Loucy (cell line): ENCODE measurements around the gene TOMM70.

Source experiments
- EZH2phosphoT487 ChIP-seq: fragments of 200-600 bp; IDR thresholded peaks from 2 replicates; pipeline ENCODE4 v1.6.1; 2018; ENCODE audit warnings: antibody characterized with exemption, mild to moderate bottlenecking, moderate library complexity, borderline replicate concordance
- TF ChIP-seq, protein P1 (sequence below): fragments of 200-600 bp; sonication (generic); conservative IDR thresholded peaks from 2 replicates; pipeline ENCODE4 v1.5.1; 2014; ENCODE audit warnings: mild to moderate bottlenecking, antibody characterized with exemption, low read length

DNA sequence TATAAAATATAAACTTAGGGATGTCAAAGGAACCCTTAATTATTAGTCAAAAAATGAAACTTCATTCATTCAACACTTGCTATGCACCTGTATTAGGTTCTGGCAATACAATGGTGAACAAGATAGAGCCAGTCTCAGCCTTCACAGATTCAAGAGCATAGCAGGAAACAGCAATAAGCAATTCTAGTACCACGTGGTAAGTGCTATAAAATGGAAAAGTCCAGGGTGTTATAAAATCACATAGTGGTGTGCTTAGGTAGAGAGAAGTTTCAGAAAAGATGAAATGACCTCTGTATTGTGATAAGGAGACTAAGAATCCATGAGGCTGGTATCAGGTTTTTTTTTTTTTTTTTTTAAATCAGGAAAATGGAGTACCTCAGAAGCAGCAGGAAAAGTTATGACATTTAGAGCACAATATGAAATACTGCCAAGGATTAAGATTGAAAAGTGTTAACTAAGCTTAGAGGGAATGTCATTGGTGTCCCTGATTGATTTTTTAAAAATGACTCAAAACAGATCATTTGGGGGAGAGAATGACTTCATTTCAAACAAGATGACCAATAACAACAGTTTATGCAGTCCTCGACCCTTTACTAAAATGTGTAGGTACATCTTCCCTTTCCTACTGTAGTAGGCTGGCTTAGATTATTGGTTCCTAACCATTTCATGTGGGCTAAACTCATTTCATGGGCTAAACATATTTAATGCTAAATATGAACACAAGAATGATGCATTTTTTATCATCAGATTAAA, 5.0 kb downstream of the TOMM70 start:
- TF ChIP-seq, protein P1, sequence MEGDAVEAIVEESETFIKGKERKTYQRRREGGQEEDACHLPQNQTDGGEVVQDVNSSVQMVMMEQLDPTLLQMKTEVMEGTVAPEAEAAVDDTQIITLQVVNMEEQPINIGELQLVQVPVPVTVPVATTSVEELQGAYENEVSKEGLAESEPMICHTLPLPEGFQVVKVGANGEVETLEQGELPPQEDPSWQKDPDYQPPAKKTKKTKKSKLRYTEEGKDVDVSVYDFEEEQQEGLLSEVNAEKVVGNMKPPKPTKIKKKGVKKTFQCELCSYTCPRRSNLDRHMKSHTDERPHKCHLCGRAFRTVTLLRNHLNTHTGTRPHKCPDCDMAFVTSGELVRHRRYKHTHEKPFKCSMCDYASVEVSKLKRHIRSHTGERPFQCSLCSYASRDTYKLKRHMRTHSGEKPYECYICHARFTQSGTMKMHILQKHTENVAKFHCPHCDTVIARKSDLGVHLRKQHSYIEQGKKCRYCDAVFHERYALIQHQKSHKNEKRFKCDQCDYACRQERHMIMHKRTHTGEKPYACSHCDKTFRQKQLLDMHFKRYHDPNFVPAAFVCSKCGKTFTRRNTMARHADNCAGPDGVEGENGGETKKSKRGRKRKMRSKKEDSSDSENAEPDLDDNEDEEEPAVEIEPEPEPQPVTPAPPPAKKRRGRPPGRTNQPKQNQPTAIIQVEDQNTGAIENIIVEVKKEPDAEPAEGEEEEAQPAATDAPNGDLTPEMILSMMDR: no peak
- no peak for TF ChIP-seq EZH2phosphoT487
